GM20431 (cell line): ENCODE results near the gene NDP.

Experiments
- in situ Hi-C: fragments of 300-500 bp; cut with MseI, MboI; formaldehyde crosslinking; loops from one replicate; pipeline ENCODE4 v1.15.0; 2020; ENCODE audit warnings: low sequenced_read_pairs; ENCODE audit not compliant: unreplicated experiment

Gene NDP

GRCh38 chrX:43899878-43900815, 73.0 kb downstream of the NDP start:
- in situ Hi-C loops, result no loop called here
